ENCODE data around the gene PRKCA.

PRKCA gene

GRCh38 chr17:66733759-66734158 lies 431.3 kb downstream of the PRKCA start:
- DNase-seq: no peak
- TF ChIP-seq GATA1 (IDR thresholded peaks at IDR 0.05; ENCODE audit: low read depth, low read length) (no peak), POLR2A (IDR thresholded peaks at IDR 0.05; ENCODE audit: low read length) (no peak)

- DNase-seq: no peak
- TF ChIP-seq POLR2A (IDR thresholded peaks at IDR 0.05; ENCODE audit: low read length): no peak
- TF ChIP-seq GATA1 (IDR thresholded peaks at IDR 0.05; ENCODE audit: low read depth, low read length): no peak
Observed at GRCh38 chr17:66734186-66734943, 432.0 kb downstream of the PRKCA start.

GRCh38 chr17:66737524-66737923 lies 435.1 kb downstream of the PRKCA start:
- DNase-seq: no peak
- TF ChIP-seq POLR2A (IDR thresholded peaks at IDR 0.05; ENCODE audit: low read length): no peak
- TF ChIP-seq GATA1 (IDR thresholded peaks at IDR 0.05; ENCODE audit: low read depth, low read length): no peak

GRCh38 chr17:66738301-66738700 lies 435.9 kb downstream of the PRKCA start:
- no peak for DNase-seq
- TF ChIP-seq POLR2A (IDR thresholded peaks at IDR 0.05; ENCODE audit: low read length): no peak
- TF ChIP-seq GATA1 (IDR thresholded peaks at IDR 0.05; ENCODE audit: low read depth, low read length): no peak

GRCh38 chr17:66739553-66739952 lies 437.1 kb downstream of the PRKCA start:
- DNase-seq: no peak

GRCh38 chr17:66740226-66740625 lies 437.8 kb downstream of the PRKCA start:
- TF ChIP-seq GATA1 (IDR thresholded peaks at IDR 0.05; ENCODE audit: low read depth, low read length): no peak
- no peak for TF ChIP-seq POLR2A (IDR thresholded peaks at IDR 0.05; ENCODE audit: low read length)
- no peak for DNase-seq

More at GRCh38 chr17:66739553-66739952, 437.1 kb downstream of the PRKCA start:
- no peak for TF ChIP-seq GATA1 (IDR thresholded peaks at IDR 0.05; ENCODE audit: low read depth, low read length)
- no peak for TF ChIP-seq POLR2A (IDR thresholded peaks at IDR 0.05; ENCODE audit: low read length)

- TF ChIP-seq GATA1 (IDR thresholded peaks at IDR 0.05; ENCODE audit: low read depth, low read length): no peak
- TF ChIP-seq POLR2A (IDR thresholded peaks at IDR 0.05; ENCODE audit: low read length): no peak
- no peak for DNase-seq
Observed at GRCh38 chr17:66743511-66743910, 441.1 kb downstream of the PRKCA start.

GRCh38 chr17:66746736-66747135 lies 444.3 kb downstream of the PRKCA start:
- TF ChIP-seq POLR2A (IDR thresholded peaks at IDR 0.05; ENCODE audit: low read length): no peak
- no peak for TF ChIP-seq GATA1 (IDR thresholded peaks at IDR 0.05; ENCODE audit: low read depth, low read length)
- no peak for DNase-seq

- no peak for DNase-seq
- TF ChIP-seq POLR2A (IDR thresholded peaks at IDR 0.05; ENCODE audit: low read length) (no peak), GATA1 (IDR thresholded peaks at IDR 0.05; ENCODE audit: low read depth, low read length) (no peak)
Observed at GRCh38 chr17:66747578-66748275, 445.3 kb downstream of the PRKCA start.

- no peak for TF ChIP-seq POLR2A (IDR thresholded peaks at IDR 0.05; ENCODE audit: low read length)
- no peak for TF ChIP-seq GATA1 (IDR thresholded peaks at IDR 0.05; ENCODE audit: low read depth, low read length)
- DNase-seq: no peak
Observed at GRCh38 chr17:66748578-66748977, 446.2 kb downstream of the PRKCA start.

- TF ChIP-seq POLR2A (IDR thresholded peaks at IDR 0.05; ENCODE audit: low read length): no peak
- no peak for TF ChIP-seq GATA1 (IDR thresholded peaks at IDR 0.05; ENCODE audit: low read depth, low read length)
- no peak for DNase-seq
Observed at GRCh38 chr17:66749217-66749832, 446.9 kb downstream of the PRKCA start.

- TF ChIP-seq POLR2A (IDR thresholded peaks at IDR 0.05; ENCODE audit: low read length) (no peak), GATA1 (IDR thresholded peaks at IDR 0.05; ENCODE audit: low read depth, low read length) (no peak)
- DNase-seq: no peak
Observed at GRCh38 chr17:66750116-66750515, 447.7 kb downstream of the PRKCA start.

GRCh38 chr17:66750781-66751543 lies 448.5 kb downstream of the PRKCA start:
- TF ChIP-seq POLR2A (IDR thresholded peaks at IDR 0.05; ENCODE audit: low read length) (no peak), GATA1 (IDR thresholded peaks at IDR 0.05; ENCODE audit: low read depth, low read length) (no peak)

GRCh38 chr17:66751771-66752170 lies 449.4 kb downstream of the PRKCA start:
- no peak for DNase-seq
- TF ChIP-seq GATA1 (IDR thresholded peaks at IDR 0.05; ENCODE audit: low read depth, low read length) (no peak), POLR2A (IDR thresholded peaks at IDR 0.05; ENCODE audit: low read length) (no peak)

More at GRCh38 chr17:66750781-66751543, 448.5 kb downstream of the PRKCA start:
- no peak for DNase-seq

All from erythroblast (primary cell).